ENCODE results near the gene TSPAN6.

- TF ChIP-seq, protein P1, sequence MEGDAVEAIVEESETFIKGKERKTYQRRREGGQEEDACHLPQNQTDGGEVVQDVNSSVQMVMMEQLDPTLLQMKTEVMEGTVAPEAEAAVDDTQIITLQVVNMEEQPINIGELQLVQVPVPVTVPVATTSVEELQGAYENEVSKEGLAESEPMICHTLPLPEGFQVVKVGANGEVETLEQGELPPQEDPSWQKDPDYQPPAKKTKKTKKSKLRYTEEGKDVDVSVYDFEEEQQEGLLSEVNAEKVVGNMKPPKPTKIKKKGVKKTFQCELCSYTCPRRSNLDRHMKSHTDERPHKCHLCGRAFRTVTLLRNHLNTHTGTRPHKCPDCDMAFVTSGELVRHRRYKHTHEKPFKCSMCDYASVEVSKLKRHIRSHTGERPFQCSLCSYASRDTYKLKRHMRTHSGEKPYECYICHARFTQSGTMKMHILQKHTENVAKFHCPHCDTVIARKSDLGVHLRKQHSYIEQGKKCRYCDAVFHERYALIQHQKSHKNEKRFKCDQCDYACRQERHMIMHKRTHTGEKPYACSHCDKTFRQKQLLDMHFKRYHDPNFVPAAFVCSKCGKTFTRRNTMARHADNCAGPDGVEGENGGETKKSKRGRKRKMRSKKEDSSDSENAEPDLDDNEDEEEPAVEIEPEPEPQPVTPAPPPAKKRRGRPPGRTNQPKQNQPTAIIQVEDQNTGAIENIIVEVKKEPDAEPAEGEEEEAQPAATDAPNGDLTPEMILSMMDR (IDR thresholded peaks at IDR 0.05; ENCODE audit: low read depth, low read length, missing input control), result peak; percentile 98
- TF ChIP-seq GABPA (IDR thresholded peaks at IDR 0.05 in 1 of 2, conservative IDR thresholded peaks at IDR 0.05 in 1 of 2), result no peak
- TF ChIP-seq EGR1 (IDR thresholded peaks at IDR 0.05; ENCODE audit: low read depth in 2 of 2), result no peak
- TF ChIP-seq YY1 (IDR thresholded peaks at IDR 0.05), result no peak
- TF ChIP-seq, protein P2, sequence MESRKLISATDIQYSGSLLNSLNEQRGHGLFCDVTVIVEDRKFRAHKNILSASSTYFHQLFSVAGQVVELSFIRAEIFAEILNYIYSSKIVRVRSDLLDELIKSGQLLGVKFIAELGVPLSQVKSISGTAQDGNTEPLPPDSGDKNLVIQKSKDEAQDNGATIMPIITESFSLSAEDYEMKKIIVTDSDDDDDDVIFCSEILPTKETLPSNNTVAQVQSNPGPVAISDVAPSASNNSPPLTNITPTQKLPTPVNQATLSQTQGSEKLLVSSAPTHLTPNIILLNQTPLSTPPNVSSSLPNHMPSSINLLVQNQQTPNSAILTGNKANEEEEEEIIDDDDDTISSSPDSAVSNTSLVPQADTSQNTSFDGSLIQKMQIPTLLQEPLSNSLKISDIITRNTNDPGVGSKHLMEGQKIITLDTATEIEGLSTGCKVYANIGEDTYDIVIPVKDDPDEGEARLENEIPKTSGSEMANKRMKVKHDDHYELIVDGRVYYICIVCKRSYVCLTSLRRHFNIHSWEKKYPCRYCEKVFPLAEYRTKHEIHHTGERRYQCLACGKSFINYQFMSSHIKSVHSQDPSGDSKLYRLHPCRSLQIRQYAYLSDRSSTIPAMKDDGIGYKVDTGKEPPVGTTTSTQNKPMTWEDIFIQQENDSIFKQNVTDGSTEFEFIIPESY (IDR thresholded peaks at IDR 0.05), result no peak
- peak; percentile 96 to 98 for TF ChIP-seq RAD21 (IDR thresholded peaks at IDR 0.05)
- no peak for TF ChIP-seq TAF1 (conservative IDR thresholded peaks at IDR 0.05)
- no peak for TF ChIP-seq SP1 (IDR thresholded peaks at IDR 0.05)
- no peak for TF ChIP-seq JUND (IDR thresholded peaks at IDR 0.05)
- TF ChIP-seq MAX (IDR thresholded peaks at IDR 0.05), result no peak
Measured at GRCh38 chrX:100685284-100685996, 48.8 kb upstream of the TSPAN6 start.

Data from liver (tissue), 3 donors.